GM12864 (cell line): Measurements from ENCODE around the gene PNKP.
A peak's percentile ranks its signal among the peaks of the same experiment; 100 is the strongest.
"Not testable (repeated sequence)": the region's sequence is repeated elsewhere in the genome, so short reads cannot be mapped to it uniquely, and the experiment has no call there.

Experiments
- DNase-seq: peaks from one replicate; pipeline ENCODE4 v3.0.0-alpha.2; 2011; ENCODE audit warnings: low read depth
- H3K4me3 ChIP-seq: 2 replicates; pipeline ENCODE4 v1.5.1; 2011; ENCODE audit warnings: mild to moderate bottlenecking, low read depth, low read length, control low read depth
- CTCF ChIP-seq: IDR thresholded peaks from 2 replicates; pipeline ENCODE4 v1.5.1; 2011; ENCODE audit warnings: low read depth, mild to moderate bottlenecking, moderate library complexity, low read length, control low read depth, inconsistent platforms; ENCODE audit errors: missing control alignments

The PNKP gene

GRCh38 chr19:49829200-49829599, 38.2 kb downstream of the PNKP start:
- H3K4me3 ChIP-seq = no peak overlapping the region
- TF ChIP-seq CTCF = no peak
- no peak for DNase-seq

GRCh38 chr19:49827034-49827433, 40.3 kb downstream of the PNKP start:
- no peak for DNase-seq
- no peak overlapping the region for H3K4me3 ChIP-seq
- no peak for TF ChIP-seq CTCF

- no peak for DNase-seq
- no peak for TF ChIP-seq CTCF
- H3K4me3 ChIP-seq = no peak overlapping the region
Measured at GRCh38 chr19:49824662-49825061, 42.7 kb downstream of the PNKP start.

- no peak for TF ChIP-seq CTCF
- no peak overlapping the region for H3K4me3 ChIP-seq
- DNase-seq = no peak
Measured at GRCh38 chr19:49823472-49823871, 43.9 kb downstream of the PNKP start.

GRCh38 chr19:49820125-49820524, 47.3 kb downstream of the PNKP start:
- no peak for DNase-seq
- TF ChIP-seq CTCF = no peak
- no peak overlapping the region for H3K4me3 ChIP-seq

- peak overlapping the region; percentile 85 for H3K4me3 ChIP-seq
- DNase-seq = not testable (repeated sequence)
Measured at GRCh38 chr19:49819452-49820115, 47.8 kb downstream of the PNKP start.

- H3K4me3 ChIP-seq = peak overlapping the region; percentile 85
- DNase-seq = no peak
- TF ChIP-seq CTCF = no peak
Measured at GRCh38 chr19:49818649-49819370, 48.6 kb downstream of the PNKP start.
